Endothelial cell of umbilical vein (primary cell): ENCODE results near the gene HCFC2. TPM values are rescaled to one million over a fixed set of nuclear protein-coding genes. Genes with fewer than 3 reads are reported as not detected.

Experiments
- BruUV-seq: library from RNA; stranded (reverse); fragments of 400-500 nt; replicated peaks from 2 replicates; lab custom pipeline; 2021; lab: Mats Ljungman, UMichigan
- CTCF ChIA-PET: fragments of 300-600, 350-600 bp; sonication (Branson Sonifier 250); formaldehyde crosslinking; loops from one replicate; lab custom pipeline; 2021; ENCODE audit warnings: antibody characterized with exemption, inconsistent platforms; lab: Charles Lee
- POLR2A ChIA-PET: fragments of 300-600, 350-600 bp; sonication (Branson Sonifier 250); formaldehyde crosslinking; loops from one replicate; lab custom pipeline; 2021; ENCODE audit warnings: antibody characterized with exemption, inconsistent platforms; lab: Charles Lee
- DNase-seq: peaks from one replicate; pipeline ENCODE4 v3.0.0-alpha.2; 2011; ENCODE audit warnings: low read depth, low spot score
- FAIRE-seq: peaks from 2 replicates; lab custom pipeline; 2011; peaks lifted over from hg19 to GRCh38; lab: Jason Lieb, UNC
- H2AFZ ChIP-seq: 2 replicates; pipeline ENCODE4 v1.6.0; 2012; ENCODE audit warnings: low read depth, low read length, control low read depth, inconsistent platforms
- H3K27ac ChIP-seq: 2 replicates; pipeline ENCODE4 v1.5.1; 2011; ENCODE audit warnings: low read depth, mild to moderate bottlenecking, control low read depth, low read length, moderate library complexity; ENCODE audit not compliant: insufficient read depth
- H3K27me3 ChIP-seq, 2 experiments: 2 replicates each; pipeline versions ENCODE4 v1.6.0 to v1.6.1; 2011; ENCODE audit warnings: low read length in 2 of 2, mixed read lengths in 1 of 2; ENCODE audit not compliant: control insufficient read depth in 2 of 2, insufficient read depth in 2 of 2
- H3K36me3 ChIP-seq, 2 experiments: 2 replicates in 1 of 2; 3 replicates in 1 of 2; pipeline ENCODE4 v1.5.1; 2011; ENCODE audit warnings: low read length in 2 of 2, mild to moderate bottlenecking in 1 of 2, moderate library complexity in 1 of 2; ENCODE audit not compliant: control insufficient read depth in 2 of 2, insufficient read depth in 2 of 2; ENCODE audit errors: extremely low read depth in 1 of 2
- H3K4me1 ChIP-seq: 3 replicates; pipeline ENCODE4 v1.5.1; 2011; ENCODE audit warnings: mild to moderate bottlenecking, low read length; ENCODE audit not compliant: control insufficient read depth, insufficient read depth; ENCODE audit errors: extremely low read depth
- H3K4me2 ChIP-seq: 2 replicates; pipeline ENCODE4 v1.6.1; 2011; ENCODE audit warnings: low read length, control low read depth, mixed read lengths; ENCODE audit not compliant: insufficient read depth
- H3K4me3 ChIP-seq, 3 experiments: fragments of 200-600 bp in 1 of 3; sonication (generic), shearing (Covaris generic) in 1 of 3; replicated peaks in 1 of 3; 2 replicates each; pipeline ENCODE4 v1.5.1; 2011 to 2016; ENCODE audit warnings: control low read depth in 3 of 3, low read length in 3 of 3, mild to moderate bottlenecking in 2 of 3, inconsistent platforms in 1 of 3, low read depth in 1 of 3, moderate library complexity in 1 of 3; ENCODE audit not compliant: insufficient read depth in 1 of 3
- H3K79me2 ChIP-seq: 2 replicates; pipeline ENCODE4 v1.6.0; 2012; ENCODE audit warnings: low read length, inconsistent platforms; ENCODE audit not compliant: control insufficient read depth, insufficient read depth
- H3K9ac ChIP-seq: replicated peaks from 2 replicates; pipeline ENCODE3; 2011; ENCODE audit warnings: low read length, control low read depth; ENCODE audit not compliant: insufficient read depth; ENCODE audit errors: extremely low read depth
- H3K9me1 ChIP-seq: replicated peaks from 3 replicates; pipeline ENCODE4 v1.6.0; 2011; ENCODE audit warnings: mild to moderate bottlenecking, low read length; ENCODE audit not compliant: control insufficient read depth, insufficient read depth; ENCODE audit errors: extremely low read depth
- H3K9me3 ChIP-seq: replicated peaks from 2 replicates; pipeline ENCODE4 v1.5.1; 2012; ENCODE audit warnings: low read length, inconsistent platforms; ENCODE audit not compliant: control insufficient read depth, insufficient read depth
- H4K20me1 ChIP-seq: replicated peaks from 2 replicates; pipeline ENCODE3; 2011; ENCODE audit warnings: mild to moderate bottlenecking, low read length; ENCODE audit not compliant: control insufficient read depth, insufficient read depth; ENCODE audit errors: extremely low read depth
- EZH2 ChIP-seq: IDR thresholded peaks from 2 replicates; pipeline ENCODE4 v1.6.1; 2012; ENCODE audit warnings: borderline replicate concordance, low read depth, mild to moderate bottlenecking, moderate library complexity, low read length, inconsistent platforms; ENCODE audit not compliant: severe bottlenecking
- FOS ChIP-seq: IDR thresholded peaks from 2 replicates; pipeline ENCODE4 v1.6.1; 2011; ENCODE audit warnings: mild to moderate bottlenecking, low read length, moderate library complexity, borderline replicate concordance; ENCODE audit not compliant: insufficient read depth
- GATA2 ChIP-seq: IDR thresholded peaks from 2 replicates; pipeline ENCODE4 v1.7.0; 2011; ENCODE audit warnings: low read depth, mild to moderate bottlenecking, moderate library complexity, mixed read lengths, low read length; ENCODE audit not compliant: insufficient read length, insufficient read depth
- JUN ChIP-seq: IDR thresholded peaks from 2 replicates; pipeline ENCODE4 v1.6.1; 2011; ENCODE audit warnings: borderline replicate concordance, low read depth; ENCODE audit not compliant: insufficient read length, insufficient read depth
- MAX ChIP-seq: IDR thresholded peaks from 2 replicates; pipeline ENCODE4 v1.6.1; 2011; ENCODE audit not compliant: insufficient read depth, insufficient read length
- MYC ChIP-seq: IDR thresholded peaks from one replicate; pipeline ENCODE4 v1.6.1; 2011; ENCODE audit warnings: mild to moderate bottlenecking, low read depth, low read length
- POLR2A ChIP-seq: IDR thresholded peaks from 2 replicates; pipeline ENCODE4 v1.6.1; 2012; ENCODE audit warnings: low read depth, mild to moderate bottlenecking, control low read depth, low read length
- POLR2AphosphoS5 ChIP-seq: IDR thresholded peaks from 2 replicates; pipeline ENCODE4 v1.6.1; 2012; ENCODE audit warnings: low read depth, mild to moderate bottlenecking, control low read depth, low read length, moderate library complexity; ENCODE audit not compliant: insufficient read depth
- dilution Hi-C: fragments of 300-500 bp; cut with MboI; formaldehyde crosslinking; loops from one replicate; pipeline ENCODE4 v1.15.0; 2019; ENCODE audit warnings: low sequenced_read_pairs; ENCODE audit not compliant: extremely low pct_ligation_motif_present
- intact Hi-C: fragments of 100-400 bp; cut with micrococcal nuclease; formaldehyde crosslinking; loops from one replicate; pipeline ENCODE4 v1.10.0; 2022
- polyA plus RNA-seq, 4 experiments: library from polyadenylated mRNA; depleted of rRNA in 3 of 4; stranded (reverse) in 3 of 4; unstranded in 1 of 4; fragments of >200 nt; gene quantifications; 2 replicates each; pipeline versions ENCODE4 v1.2.1 to v1.2.3, GENCODE V29; 2011 to 2012; ENCODE audit warnings: missing spikeins in 1 of 4
- total RNA-seq: library from RNA; stranded (reverse); gene quantifications from 2 replicates; pipeline ENCODE4 v1.2.3, GENCODE V29; 2021
- TF ChIP-seq, protein P1 (sequence below), 2 donors: IDR thresholded peaks; 1 replicate in 1 of 2; 2 replicates in 1 of 2; pipeline ENCODE4 v1.5.1; 2011; ENCODE audit warnings: low read length in 2 of 2, mild to moderate bottlenecking in 2 of 2, moderate library complexity in 2 of 2, control low read depth in 1 of 2, inconsistent platforms in 1 of 2, low read depth in 1 of 2; ENCODE audit not compliant: insufficient read depth in 1 of 2; ENCODE audit errors: extremely low read depth in 1 of 2

HCFC2 gene
- total and polyA plus RNA-seq, 2 donors (not counting 3 experiments of a cell fraction or from before 2014, with no cell fraction given), result 6.0 to 15.6 TPM

DNA sequence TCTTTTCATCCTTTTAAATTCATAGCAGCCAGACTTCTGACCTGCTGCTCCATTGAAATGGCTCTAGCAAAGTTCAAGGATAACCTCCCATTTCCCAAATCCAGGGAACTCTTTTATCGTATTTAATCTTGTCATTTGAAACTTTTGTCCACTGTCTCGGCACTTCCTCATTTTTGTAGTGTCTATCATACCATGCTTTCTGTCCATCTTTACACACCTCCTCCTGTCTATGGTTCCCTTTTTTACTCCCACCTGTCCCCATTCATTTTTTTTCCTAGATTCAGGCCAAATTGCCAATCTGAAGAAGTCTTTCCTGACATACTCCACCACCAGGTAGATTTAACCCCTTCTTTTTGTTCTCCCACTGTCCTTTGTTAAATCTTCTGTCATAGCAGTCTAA lies 42.6 kb downstream of the HCFC2 start:
- no peak overlapping the region for H2AFZ ChIP-seq
- CTCF ChIA-PET, result interaction anchor here (0.8 to 4.2 kb wide), 5 partner anchors 8 to 223 kb away, joined by 4 to 106 read pairs (median 16); no protein-coding TSS in a partner anchor
- FAIRE-seq, result no peak

More for the DNA sequence above, 42.6 kb downstream of the HCFC2 start:
- Histone ChIP-seq H3K36me3 (peaks cover 0 to 3% of the 10 kb centered on the region in 2 experiments), H3K27me3 (no peaks in the 10 kb centered on the region), H3K9ac (no peak overlapping the region), H3K4me2 (no peak overlapping the region), H3K9me3 (no peaks in the 10 kb centered on the region), H4K20me1 (no peaks in the 10 kb centered on the region), H3K9me1 (no peaks in the 10 kb centered on the region), H3K27ac (no peak overlapping the region), H3K4me1 (no peaks in the 10 kb centered on the region), H3K79me2 (no peaks in the 10 kb centered on the region), H3K4me3 (no peak overlapping the region)
- POLR2A ChIA-PET, result no interaction called here
- dilution Hi-C loops (no loop called here), intact Hi-C loops (no loop called here)
- TF ChIP-seq, protein P1, sequence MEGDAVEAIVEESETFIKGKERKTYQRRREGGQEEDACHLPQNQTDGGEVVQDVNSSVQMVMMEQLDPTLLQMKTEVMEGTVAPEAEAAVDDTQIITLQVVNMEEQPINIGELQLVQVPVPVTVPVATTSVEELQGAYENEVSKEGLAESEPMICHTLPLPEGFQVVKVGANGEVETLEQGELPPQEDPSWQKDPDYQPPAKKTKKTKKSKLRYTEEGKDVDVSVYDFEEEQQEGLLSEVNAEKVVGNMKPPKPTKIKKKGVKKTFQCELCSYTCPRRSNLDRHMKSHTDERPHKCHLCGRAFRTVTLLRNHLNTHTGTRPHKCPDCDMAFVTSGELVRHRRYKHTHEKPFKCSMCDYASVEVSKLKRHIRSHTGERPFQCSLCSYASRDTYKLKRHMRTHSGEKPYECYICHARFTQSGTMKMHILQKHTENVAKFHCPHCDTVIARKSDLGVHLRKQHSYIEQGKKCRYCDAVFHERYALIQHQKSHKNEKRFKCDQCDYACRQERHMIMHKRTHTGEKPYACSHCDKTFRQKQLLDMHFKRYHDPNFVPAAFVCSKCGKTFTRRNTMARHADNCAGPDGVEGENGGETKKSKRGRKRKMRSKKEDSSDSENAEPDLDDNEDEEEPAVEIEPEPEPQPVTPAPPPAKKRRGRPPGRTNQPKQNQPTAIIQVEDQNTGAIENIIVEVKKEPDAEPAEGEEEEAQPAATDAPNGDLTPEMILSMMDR (IDR thresholded peaks at IDR 0.05; ENCODE audit: extremely low read depth in 1 of 2, insufficient read depth in 1 of 2, low read depth in 1 of 2, low read length in 2 of 2), result no peak
- TF ChIP-seq MYC, result no peak
- TF ChIP-seq POLR2A, result no peak
- no peak for TF ChIP-seq FOS
- TF ChIP-seq POLR2AphosphoS5, result no peak
- TF ChIP-seq GATA2, result no peak
- TF ChIP-seq MAX, result no peak
- TF ChIP-seq JUN, result no peak
- TF ChIP-seq EZH2, result no peak
- no TSS peak for BruUV-seq
- no peak for DNase-seq
